Mesothelial cell of epicardium (in vitro differentiated cells): ENCODE measurements around the gene MAPK7. TPM values are rescaled to one million over a fixed set of nuclear protein-coding genes. Genes with fewer than 3 reads are reported as not detected.

Experiments used
- DNase-seq, 2 experiments: peaks; one replicate each; pipeline ENCODE4 v3.0.0; 2021; ENCODE audit warnings: low spot score in 2 of 2; ENCODE audit not compliant: unreplicated experiment in 2 of 2
- H3K27ac Mint-ChIP-seq: 2 replicates; pipeline ENCODE4 v1.8.0; 2021; ENCODE audit warnings: mixed read lengths
- H3K27me3 Mint-ChIP-seq: 2 replicates; pipeline ENCODE4 v1.8.0; 2021; ENCODE audit warnings: low read depth, mixed read lengths
- H3K36me3 Mint-ChIP-seq: 2 replicates; pipeline ENCODE4 v1.8.0; 2021; ENCODE audit warnings: mixed read lengths
- H3K4me1 Mint-ChIP-seq: 2 replicates; pipeline ENCODE4 v1.8.0; 2021; ENCODE audit warnings: mixed read lengths
- H3K4me3 Mint-ChIP-seq: 2 replicates; pipeline ENCODE4 v1.8.0; 2021; ENCODE audit warnings: mild to moderate bottlenecking, moderate library complexity, mixed read lengths
- H3K9me3 Mint-ChIP-seq: 2 replicates; pipeline ENCODE4 v1.8.0; 2021; ENCODE audit warnings: mixed read lengths
- CTCF ChIP-seq: fragments of 200-600 bp; sonication (generic); IDR thresholded peaks from one replicate; pipeline ENCODE4 v1.5.0; 2021; ENCODE audit warnings: antibody characterized with exemption; ENCODE audit not compliant: unreplicated experiment
- total RNA-seq: library from RNA; stranded (reverse); gene quantifications from 3 replicates; pipeline ENCODE4 v1.2.1, GENCODE V29; 2021

MAPK7 gene
- total RNA-seq, 1 donor from 2014 or later = 46.0 TPM

- H3K27me3 Mint-ChIP-seq = peaks cover 7% of the 10 kb centered on the region
- H3K9me3 Mint-ChIP-seq = no peaks in the 10 kb centered on the region
- H3K27ac Mint-ChIP-seq = no peak overlapping the region
Measured at GRCh38 chr17:19412984-19413383, 34.7 kb downstream of the MAPK7 start.

GRCh38 chr17:19413761-19414160 lies 35.5 kb downstream of the MAPK7 start:
- Mint-ChIP-seq H3K27me3 (peaks cover 7% of the 10 kb centered on the region), H3K9me3 (no peaks in the 10 kb centered on the region), H3K4me3 (no peak overlapping the region), H3K36me3 (no peaks in the 10 kb centered on the region), H3K4me1 (peaks cover 19% of the 10 kb centered on the region), H3K27ac (no peak overlapping the region)
- no peak for DNase-seq
- TF ChIP-seq CTCF = no peak

More at GRCh38 chr17:19412984-19413383, 34.7 kb downstream of the MAPK7 start:
- H3K4me3 Mint-ChIP-seq = no peak overlapping the region
- no peaks in the 10 kb centered on the region for H3K36me3 Mint-ChIP-seq
- TF ChIP-seq CTCF = no peak
- DNase-seq = no peak
- H3K4me1 Mint-ChIP-seq = peaks cover 19% of the 10 kb centered on the region

- no peaks in the 10 kb centered on the region for H3K9me3 Mint-ChIP-seq
- TF ChIP-seq CTCF = no peak
- H3K27ac Mint-ChIP-seq = no peak overlapping the region
- H3K27me3 Mint-ChIP-seq = peaks cover 7% of the 10 kb centered on the region
- no peak overlapping the region for H3K4me3 Mint-ChIP-seq
- no peak for DNase-seq
- no peaks in the 10 kb centered on the region for H3K36me3 Mint-ChIP-seq
- peaks cover 19% of the 10 kb centered on the region for H3K4me1 Mint-ChIP-seq
Measured at GRCh38 chr17:19414396-19415280, 36.3 kb downstream of the MAPK7 start.

- Mint-ChIP-seq H3K27ac (no peak overlapping the region), H3K36me3 (no peaks in the 10 kb centered on the region), H3K4me1 (peaks cover 15% of the 10 kb centered on the region), H3K27me3 (peaks cover 3% of the 10 kb centered on the region), H3K4me3 (no peak overlapping the region), H3K9me3 (no peaks in the 10 kb centered on the region)
- no peak for DNase-seq
- TF ChIP-seq CTCF = no peak
Measured at GRCh38 chr17:19415311-19415710, 37.0 kb downstream of the MAPK7 start.

GRCh38 chr17:19415806-19416775 lies 37.8 kb downstream of the MAPK7 start:
- Mint-ChIP-seq H3K4me1 (peaks cover 9% of the 10 kb centered on the region), H3K36me3 (no peaks in the 10 kb centered on the region)

More at GRCh38 chr17:19415806-19416775, 37.8 kb downstream of the MAPK7 start:
- Mint-ChIP-seq H3K4me3 (no peak overlapping the region), H3K9me3 (peaks cover 3% of the 10 kb centered on the region), H3K27me3 (no peaks in the 10 kb centered on the region), H3K27ac (no peak overlapping the region)
- DNase-seq = no peak
- TF ChIP-seq CTCF = no peak
